K562 (cell line): ENCODE results near the gene ZCCHC24. TPM values are rescaled to one million over a fixed set of nuclear protein-coding genes. Genes with fewer than 3 reads are reported as not detected.

Source experiments
- ARID2 ChIP-seq: fragments of 450-650 bp; IDR thresholded peaks from 2 replicates; pipeline ENCODE4 v1.6.1; 2017; ENCODE audit warnings: antibody characterized with exemption, mild to moderate bottlenecking
- CGGBP1 ChIP-seq: fragments of 250-450 bp; sonication (Bioruptor Pico); IDR thresholded peaks from 2 replicates; pipeline ENCODE4 v1.9.0; 2021; ENCODE audit warnings: mild to moderate bottlenecking
- GMEB1 ChIP-seq: fragments of 250-450 bp; sonication (Bioruptor Pico); IDR thresholded peaks from 2 replicates; pipeline ENCODE4 v1.4.0; 2020; ENCODE audit warnings: mild to moderate bottlenecking
- KDM1A ChIP-seq, 2 experiments: fragments of 450-650 bp; IDR thresholded peaks; 2 replicates each; pipeline ENCODE4 v1.6.1; 2016; ENCODE audit warnings: mild to moderate bottlenecking in 2 of 2
- POLR2AphosphoS5 ChIP-seq: IDR thresholded peaks from 2 replicates; pipeline ENCODE4 v1.6.1; 2011; ENCODE audit warnings: mild to moderate bottlenecking, low read depth, low read length, moderate library complexity; ENCODE audit not compliant: control insufficient read depth, insufficient read depth
- RBM25 ChIP-seq: fragments of 200-400 bp; formaldehyde crosslinking; IDR thresholded peaks from 2 replicates; pipeline ENCODE4 v1.6.1; 2018; ENCODE audit warnings: low read length, low read depth, moderate library complexity; ENCODE audit not compliant: severe bottlenecking
- SP1 ChIP-seq: sonication (generic); formaldehyde crosslinking; IDR thresholded peaks from 2 replicates; pipeline ENCODE4 v1.8.1; 2022; ENCODE audit warnings: mild to moderate bottlenecking, missing genetic modification reagents
- ZC3H11A ChIP-seq: IDR thresholded peaks from 2 replicates; pipeline ENCODE4 v1.6.1; 2012; ENCODE audit warnings: low read depth, low read length, improper control_type of control experiment
- ZKSCAN1 ChIP-seq: fragments of 150-350 bp; IDR thresholded peaks from 2 replicates; pipeline ENCODE4 v1.6.1; 2016; ENCODE audit warnings: low read depth, low read length
- ZNF695 ChIP-seq: fragments of 450-650 bp; formaldehyde crosslinking; IDR thresholded peaks from 2 replicates; pipeline ENCODE4 v1.4.0; 2020; ENCODE audit warnings: mild to moderate bottlenecking, moderate library complexity
- ZNF740 ChIP-seq, 3 experiments: fragments of 200-800 bp in 1 of 3; sonication (Bioruptor generic) in 1 of 3; sonication (generic) in 1 of 3; formaldehyde crosslinking in 1 of 3; IDR thresholded peaks; 2 replicates each; pipeline versions ENCODE4 v1.6.1 to v1.8.0; 2016 to 2022; ENCODE audit warnings: mild to moderate bottlenecking in 2 of 3, missing compliant biosample characterization in 2 of 3, missing genetic modification characterization in 2 of 3, missing genetic modification reagents in 1 of 3
- polyA plus RNA-seq, 8 experiments: library from polyadenylated mRNA; depleted of rRNA in 4 of 8; stranded (reverse) in 5 of 8; unstranded in 3 of 8; fragments of >200 nt; fragmentation: Nextera tagmentation in 2 of 8; fragmentation: Illumina TruSeq in 1 of 8; extraction: Ambion mirVana in 2 of 8; extraction: Trizol in 1 of 8; gene quantifications; 2 replicates each; pipeline versions ENCODE4 v1.2.1 to v1.2.3, GENCODE V29; 2011 to 2014; ENCODE audit warnings: inconsistent platforms in 1 of 8, missing spikeins in 1 of 8
- total RNA-seq, 7 experiments: library from RNA; depleted of rRNA in 6 of 7; stranded (reverse); fragments of >200 nt in 6 of 7; fragmentation: Illumina TruSeq in 2 of 7; extraction: Trizol in 2 of 7; gene quantifications; 2 replicates each; pipeline versions ENCODE4 v1.2.1 to v1.2.3, GENCODE V29; 2011 to 2021; ENCODE audit warnings: low replicate concordance in 1 of 7
- TF ChIP-seq, protein P1 (sequence below): sonication (generic); formaldehyde crosslinking; IDR thresholded peaks from 2 replicates; pipeline ENCODE4 v1.8.0; 2022; ENCODE audit warnings: missing genetic modification reagents, mild to moderate bottlenecking, moderate library complexity, borderline replicate concordance
- TF ChIP-seq, protein P2 (sequence below): fragments of 450-650 bp; IDR thresholded peaks from 2 replicates; pipeline ENCODE4 v1.6.1; 2016; ENCODE audit warnings: low read depth
- TF ChIP-seq, protein P3 (sequence below): IDR thresholded peaks from 2 replicates; pipeline ENCODE4 v1.6.1; 2016; ENCODE audit warnings: missing genetic modification characterization, missing compliant biosample characterization

ZCCHC24 gene
- total and polyA plus RNA-seq, 9 of the 15 experiments (the other 6 are each of a cell fraction or from before 2014, with no cell fraction given), result 0.84 to 11.0 (median 4.6) TPM

DNA sequence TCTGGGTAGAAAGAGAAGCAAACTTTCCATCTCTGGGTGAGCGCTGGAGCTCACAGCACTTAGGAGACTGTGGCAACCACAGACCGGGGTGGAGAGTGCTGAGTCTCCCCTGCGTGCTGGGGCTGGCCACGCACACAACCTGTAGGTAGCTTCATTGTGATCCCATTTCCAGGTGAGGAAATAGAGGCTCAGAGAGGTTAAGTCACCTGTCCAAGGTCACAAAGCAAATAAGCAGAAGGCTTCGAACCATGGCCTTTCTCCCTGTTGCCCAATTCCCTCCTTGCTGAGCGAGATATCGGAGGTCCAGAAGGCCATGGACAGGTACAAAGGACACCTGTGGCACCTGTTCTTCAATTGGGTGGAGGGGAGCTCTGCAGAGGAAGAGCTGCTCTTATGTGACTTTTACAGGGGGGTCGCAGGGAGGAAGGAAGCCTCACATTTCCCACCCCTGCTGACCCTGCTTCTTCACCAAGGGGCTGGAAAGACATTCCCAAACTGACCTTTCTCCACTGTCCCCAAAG is 39.4 kb downstream of the ZCCHC24 start (continued):
- TF ChIP-seq, protein P1, sequence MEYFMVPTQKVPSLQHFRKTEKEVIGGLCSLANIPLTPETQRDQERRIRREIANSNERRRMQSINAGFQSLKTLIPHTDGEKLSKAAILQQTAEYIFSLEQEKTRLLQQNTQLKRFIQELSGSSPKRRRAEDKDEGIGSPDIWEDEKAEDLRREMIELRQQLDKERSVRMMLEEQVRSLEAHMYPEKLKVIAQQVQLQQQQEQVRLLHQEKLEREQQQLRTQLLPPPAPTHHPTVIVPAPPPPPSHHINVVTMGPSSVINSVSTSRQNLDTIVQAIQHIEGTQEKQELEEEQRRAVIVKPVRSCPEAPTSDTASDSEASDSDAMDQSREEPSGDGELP (CRISPR knock-in tag), result no peak
- TF ChIP-seq ZKSCAN1 (no peak), ARID2 (no peak), SP1 (no peak), POLR2AphosphoS5 (no peak), GMEB1 (CRISPR knock-in tag) (no peak), ZC3H11A (no peak), CGGBP1 (CRISPR knock-in tag) (no peak), ZNF740 (CRISPR knock-in tag; IDR thresholded peaks at IDR 0.05) (no peak), ZNF740 (tag; IDR thresholded peaks at IDR 0.05) (no peak), RBM25 (peak; percentile 48), KDM1A (IDR thresholded peaks at IDR 0.05) (peak; percentile 24 to 49; a peak in 3 of 4 replicates), ZNF695 (CRISPR knock-in tag) (no peak)
- TF ChIP-seq, protein P2, sequence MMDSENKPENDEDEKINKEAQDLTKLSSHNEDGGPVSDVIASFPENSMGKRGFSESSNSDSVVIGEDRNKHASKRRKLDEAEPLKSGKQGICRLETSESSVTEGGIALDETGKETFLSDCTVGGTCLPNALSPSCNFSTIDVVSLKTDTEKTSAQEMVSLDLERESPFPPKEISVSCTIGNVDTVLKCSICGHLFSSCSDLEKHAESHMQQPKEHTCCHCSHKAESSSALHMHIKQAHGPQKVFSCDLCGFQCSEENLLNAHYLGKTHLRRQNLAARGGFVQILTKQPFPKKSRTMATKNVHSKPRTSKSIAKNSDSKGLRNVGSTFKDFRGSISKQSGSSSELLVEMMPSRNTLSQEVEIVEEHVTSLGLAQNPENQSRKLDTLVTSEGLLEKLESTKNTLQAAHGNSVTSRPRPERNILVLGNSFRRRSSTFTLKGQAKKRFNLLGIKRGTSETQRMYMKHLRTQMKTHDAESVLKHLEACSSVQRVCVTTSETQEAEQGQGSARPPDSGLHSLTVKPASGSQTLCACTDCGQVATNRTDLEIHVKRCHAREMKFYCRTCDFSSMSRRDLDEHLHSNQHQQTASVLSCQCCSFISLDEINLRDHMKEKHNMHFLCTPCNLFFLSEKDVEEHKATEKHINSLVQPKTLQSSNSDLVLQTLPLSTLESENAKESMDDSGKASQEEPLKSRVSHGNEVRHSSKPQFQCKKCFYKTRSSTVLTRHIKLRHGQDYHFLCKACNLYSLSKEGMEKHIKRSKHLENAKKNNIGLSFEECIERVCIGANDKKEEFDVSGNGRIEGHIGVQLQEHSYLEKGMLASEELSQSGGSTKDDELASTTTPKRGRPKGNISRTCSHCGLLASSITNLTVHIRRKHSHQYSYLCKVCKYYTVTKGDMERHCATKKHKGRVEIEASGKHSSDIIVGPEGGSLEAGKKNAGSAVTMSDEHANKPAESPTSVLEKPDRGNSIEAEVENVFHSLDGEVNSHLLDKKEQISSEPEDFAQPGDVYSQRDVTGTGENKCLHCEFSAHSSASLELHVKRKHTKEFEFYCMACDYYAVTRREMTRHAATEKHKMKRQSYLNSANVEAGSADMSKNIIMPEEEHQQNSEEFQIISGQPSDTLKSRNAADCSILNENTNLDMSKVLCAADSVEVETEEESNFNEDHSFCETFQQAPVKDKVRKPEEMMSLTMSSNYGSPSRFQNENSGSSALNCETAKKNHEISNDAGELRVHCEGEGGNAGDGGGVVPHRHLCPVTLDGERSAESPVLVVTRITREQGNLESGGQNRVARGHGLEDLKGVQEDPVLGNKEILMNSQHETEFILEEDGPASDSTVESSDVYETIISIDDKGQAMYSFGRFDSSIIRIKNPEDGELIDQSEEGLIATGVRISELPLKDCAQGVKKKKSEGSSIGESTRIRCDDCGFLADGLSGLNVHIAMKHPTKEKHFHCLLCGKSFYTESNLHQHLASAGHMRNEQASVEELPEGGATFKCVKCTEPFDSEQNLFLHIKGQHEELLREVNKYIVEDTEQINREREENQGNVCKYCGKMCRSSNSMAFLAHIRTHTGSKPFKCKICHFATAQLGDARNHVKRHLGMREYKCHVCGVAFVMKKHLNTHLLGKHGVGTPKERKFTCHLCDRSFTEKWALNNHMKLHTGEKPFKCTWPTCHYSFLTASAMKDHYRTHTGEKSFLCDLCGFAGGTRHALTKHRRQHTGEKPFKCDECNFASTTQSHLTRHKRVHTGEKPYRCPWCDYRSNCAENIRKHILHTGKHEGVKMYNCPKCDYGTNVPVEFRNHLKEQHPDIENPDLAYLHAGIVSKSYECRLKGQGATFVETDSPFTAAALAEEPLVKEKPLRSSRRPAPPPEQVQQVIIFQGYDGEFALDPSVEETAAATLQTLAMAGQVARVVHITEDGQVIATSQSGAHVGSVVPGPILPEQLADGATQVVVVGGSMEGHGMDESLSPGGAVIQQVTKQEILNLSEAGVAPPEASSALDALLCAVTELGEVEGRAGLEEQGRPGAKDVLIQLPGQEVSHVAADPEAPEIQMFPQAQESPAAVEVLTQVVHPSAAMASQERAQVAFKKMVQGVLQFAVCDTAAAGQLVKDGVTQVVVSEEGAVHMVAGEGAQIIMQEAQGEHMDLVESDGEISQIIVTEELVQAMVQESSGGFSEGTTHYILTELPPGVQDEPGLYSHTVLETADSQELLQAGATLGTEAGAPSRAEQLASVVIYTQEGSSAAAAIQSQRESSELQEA, result no peak
- TF ChIP-seq, protein P3, sequence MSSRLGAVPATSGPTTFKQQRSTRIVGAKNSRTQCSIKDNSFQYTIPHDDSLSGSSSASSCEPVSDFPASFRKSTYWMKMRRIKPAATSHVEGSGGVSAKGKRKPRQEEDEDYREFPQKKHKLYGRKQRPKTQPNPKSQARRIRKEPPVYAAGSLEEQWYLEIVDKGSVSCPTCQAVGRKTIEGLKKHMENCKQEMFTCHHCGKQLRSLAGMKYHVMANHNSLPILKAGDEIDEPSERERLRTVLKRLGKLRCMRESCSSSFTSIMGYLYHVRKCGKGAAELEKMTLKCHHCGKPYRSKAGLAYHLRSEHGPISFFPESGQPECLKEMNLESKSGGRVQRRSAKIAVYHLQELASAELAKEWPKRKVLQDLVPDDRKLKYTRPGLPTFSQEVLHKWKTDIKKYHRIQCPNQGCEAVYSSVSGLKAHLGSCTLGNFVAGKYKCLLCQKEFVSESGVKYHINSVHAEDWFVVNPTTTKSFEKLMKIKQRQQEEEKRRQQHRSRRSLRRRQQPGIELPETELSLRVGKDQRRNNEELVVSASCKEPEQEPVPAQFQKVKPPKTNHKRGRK (tag), result no peak
